MCF 10A (cell line): ENCODE results near the gene HK1. TPM values are rescaled to one million over a fixed set of nuclear protein-coding genes. Genes with fewer than 3 reads are reported as not detected.
"Not testable (repeated sequence)": the region's sequence is repeated elsewhere in the genome, so short reads cannot be mapped to it uniquely, and the experiment has no call there.

Experiments
- BruUV-seq: library from RNA; stranded (reverse); fragments of 400-500 nt; replicated peaks from 2 replicates; lab custom pipeline; 2021; lab: Mats Ljungman, UMichigan
- CTCF ChIA-PET: fragments of 300-600 bp; sonication (Branson Sonifier 250); formaldehyde crosslinking; extraction: SDS; loops from one replicate; lab custom pipeline; 2021; ENCODE audit warnings: antibody characterized with exemption, inconsistent platforms; lab: Yijun Ruan, JAX
- POLR2A ChIA-PET: fragments of 300-600, 350-650 bp; sonication (Branson Sonifier 250); formaldehyde crosslinking; extraction: SDS; loops from one replicate; lab custom pipeline; 2020; ENCODE audit warnings: antibody characterized with exemption, inconsistent platforms; lab: Yijun Ruan, JAX
- DNase-seq: peaks from one replicate; pipeline ENCODE4 v3.0.0-alpha.2; 2018; ENCODE audit not compliant: unreplicated experiment
- H3K27ac Mint-ChIP-seq: one replicate; pipeline ENCODE4 v1.8.0; 2022; ENCODE audit warnings: mild to moderate bottlenecking, low read depth, mixed read lengths; ENCODE audit not compliant: unreplicated experiment
- H3K27me3 Mint-ChIP-seq: one replicate; pipeline ENCODE4 v1.8.0; 2022; ENCODE audit warnings: mixed read lengths; ENCODE audit not compliant: insufficient read depth, unreplicated experiment
- H3K36me3 Mint-ChIP-seq: one replicate; pipeline ENCODE4 v1.8.0; 2022; ENCODE audit warnings: mild to moderate bottlenecking, moderate library complexity, mixed read lengths; ENCODE audit not compliant: insufficient read depth, unreplicated experiment
- H3K4me1 Mint-ChIP-seq: one replicate; pipeline ENCODE4 v1.8.0; 2022; ENCODE audit warnings: mixed read lengths; ENCODE audit not compliant: insufficient read depth, unreplicated experiment
- H3K4me3 Mint-ChIP-seq: one replicate; pipeline ENCODE4 v1.8.0; 2022; ENCODE audit warnings: mild to moderate bottlenecking, moderate library complexity, mixed read lengths; ENCODE audit not compliant: unreplicated experiment
- H3K9me3 Mint-ChIP-seq: one replicate; pipeline ENCODE4 v1.8.0; 2022; ENCODE audit warnings: mixed read lengths; ENCODE audit not compliant: unreplicated experiment
- intact Hi-C: fragments of 100-400 bp; cut with micrococcal nuclease; formaldehyde crosslinking; loops from 2 replicates; pipeline ENCODE4 v1.14.1; 2022
- total RNA-seq: library from RNA; stranded (reverse); gene quantifications from 2 replicates; pipeline ENCODE4 v1.2.3, GENCODE V29; 2022
- TF ChIP-seq, protein P1 (sequence below): fragments of 200-600 bp; IDR thresholded peaks from one replicate; pipeline ENCODE4 v1.8.0; 2022; ENCODE audit warnings: antibody characterized with exemption, mild to moderate bottlenecking; ENCODE audit not compliant: unreplicated experiment

The HK1 gene
- total RNA-seq, 1 experiment from 2014 or later: 134 TPM

DNA sequence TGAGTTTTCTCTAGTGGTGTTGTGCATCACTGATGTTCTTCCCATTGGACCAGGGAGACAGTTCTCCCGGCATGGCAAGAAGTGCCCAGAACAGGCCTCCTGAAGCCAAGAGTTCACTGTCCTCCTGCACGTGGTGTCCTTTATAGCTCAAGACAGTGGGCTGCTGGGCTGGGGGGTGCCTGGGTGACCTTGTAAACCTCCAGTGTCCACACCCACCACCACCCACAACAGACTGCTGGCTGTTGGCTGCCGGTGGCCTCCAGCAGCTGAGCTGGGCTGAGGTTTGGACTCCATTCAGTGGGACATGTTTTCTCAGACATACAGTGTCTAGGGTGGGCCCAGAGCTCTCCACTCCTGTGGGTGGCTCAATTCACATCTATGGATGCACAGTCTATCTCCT lies 42.2 kb downstream of the HK1 start:
- POLR2A ChIA-PET: interaction anchor here (1.4 to 13.3 kb wide), 8 partner anchors 7 to 140 kb away, joined by 4 to 282 read pairs (median 28); partner anchors contain the start of gene SUPV3L1
- Mint-ChIP-seq H3K4me1 (peaks cover 32% of the 10 kb centered on the region), H3K27me3 (no peaks in the 10 kb centered on the region), H3K27ac (no peak overlapping the region), H3K4me3 (peak overlapping the region; percentile 93), H3K9me3 (no peaks in the 10 kb centered on the region), H3K36me3 (peaks cover 12% of the 10 kb centered on the region)
- no peak for DNase-seq
- intact Hi-C loops: no loop called here
- TF ChIP-seq, protein P1, sequence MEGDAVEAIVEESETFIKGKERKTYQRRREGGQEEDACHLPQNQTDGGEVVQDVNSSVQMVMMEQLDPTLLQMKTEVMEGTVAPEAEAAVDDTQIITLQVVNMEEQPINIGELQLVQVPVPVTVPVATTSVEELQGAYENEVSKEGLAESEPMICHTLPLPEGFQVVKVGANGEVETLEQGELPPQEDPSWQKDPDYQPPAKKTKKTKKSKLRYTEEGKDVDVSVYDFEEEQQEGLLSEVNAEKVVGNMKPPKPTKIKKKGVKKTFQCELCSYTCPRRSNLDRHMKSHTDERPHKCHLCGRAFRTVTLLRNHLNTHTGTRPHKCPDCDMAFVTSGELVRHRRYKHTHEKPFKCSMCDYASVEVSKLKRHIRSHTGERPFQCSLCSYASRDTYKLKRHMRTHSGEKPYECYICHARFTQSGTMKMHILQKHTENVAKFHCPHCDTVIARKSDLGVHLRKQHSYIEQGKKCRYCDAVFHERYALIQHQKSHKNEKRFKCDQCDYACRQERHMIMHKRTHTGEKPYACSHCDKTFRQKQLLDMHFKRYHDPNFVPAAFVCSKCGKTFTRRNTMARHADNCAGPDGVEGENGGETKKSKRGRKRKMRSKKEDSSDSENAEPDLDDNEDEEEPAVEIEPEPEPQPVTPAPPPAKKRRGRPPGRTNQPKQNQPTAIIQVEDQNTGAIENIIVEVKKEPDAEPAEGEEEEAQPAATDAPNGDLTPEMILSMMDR: no peak
- CTCF ChIA-PET: interaction anchor here (1.6 kb wide), 1 partner anchor 16 kb away, joined by 6 read pairs; no protein-coding TSS in a partner anchor
- no TSS peak for BruUV-seq

DNA sequence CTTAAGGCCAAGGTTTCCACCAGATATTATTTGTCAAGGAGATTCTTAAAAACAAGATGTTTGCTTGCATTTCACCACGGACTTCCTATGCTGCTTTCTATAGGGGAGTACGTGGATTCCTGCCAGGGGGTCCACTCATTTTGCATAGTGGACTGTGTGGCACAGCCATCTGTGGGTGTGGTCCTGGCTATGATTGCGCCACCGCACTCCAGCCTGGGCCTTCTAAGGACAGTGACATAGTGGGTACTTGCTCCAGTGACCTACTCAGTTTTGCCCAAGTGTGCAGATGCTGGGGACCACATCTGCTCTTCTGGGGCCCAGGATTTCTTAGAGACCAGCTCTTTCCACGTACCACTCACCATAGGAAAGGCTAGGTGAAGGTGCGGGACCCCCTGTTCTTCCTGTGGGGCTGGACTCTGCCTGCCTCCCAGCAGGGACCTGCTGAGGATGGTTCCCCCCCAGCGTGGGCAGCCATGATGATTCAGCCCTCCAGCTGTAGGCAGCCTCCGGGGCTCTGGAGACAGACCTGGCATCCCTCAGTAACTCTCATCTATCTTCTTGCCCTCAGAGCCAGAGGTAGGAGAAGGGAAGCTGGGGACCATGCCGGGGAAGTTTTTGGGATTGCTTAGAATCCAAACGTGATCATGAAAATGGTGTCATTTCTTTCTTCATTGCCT lies 42.9 kb downstream of the HK1 start:
- Mint-ChIP-seq H3K36me3 (peaks cover 14% of the 10 kb centered on the region), H3K9me3 (no peaks in the 10 kb centered on the region), H3K27me3 (no peaks in the 10 kb centered on the region), H3K4me3 (peak overlapping the region; percentile 93), H3K27ac (no peak overlapping the region), H3K4me1 (peaks cover 32% of the 10 kb centered on the region)
- DNase-seq: no peak
- TF ChIP-seq, protein P1: no peak
- intact Hi-C loops: no loop called here
- ChIA-PET CTCF (interaction anchor here (0.5 to 1.6 kb wide), 2 partner anchors 15 to 97 kb away, joined by 3 to 6 read pairs; no protein-coding TSS in a partner anchor), POLR2A (interaction anchor here (0.6 to 13.3 kb wide), 6 partner anchors 12 to 83 kb away, joined by 3 to 282 read pairs (median 25); no protein-coding TSS in a partner anchor)
- no TSS peak for BruUV-seq

DNA sequence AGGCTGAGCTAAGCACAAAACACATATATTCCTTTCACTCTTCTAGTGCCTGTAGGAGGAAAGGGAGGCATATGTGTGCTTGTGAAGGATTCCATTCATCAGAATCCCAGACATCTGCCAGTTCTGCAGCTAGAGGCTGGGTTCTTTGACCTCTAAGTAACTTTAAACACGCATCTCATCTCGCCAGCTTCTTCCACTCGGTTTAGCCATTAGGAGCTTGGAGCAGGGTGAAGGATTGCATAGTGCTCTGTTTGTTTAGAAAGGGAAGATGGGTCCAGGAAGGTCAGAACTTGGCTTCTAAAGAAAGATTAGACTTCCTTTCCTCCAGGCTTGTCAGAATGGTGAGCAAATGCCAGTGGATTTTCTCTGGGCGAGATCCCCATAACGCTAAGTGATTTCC lies 43.6 kb downstream of the HK1 start:
- TF ChIP-seq, protein P1: no peak
- H3K27ac Mint-ChIP-seq: no peak overlapping the region
- H3K4me1 Mint-ChIP-seq: peaks cover 33% of the 10 kb centered on the region
- no peaks in the 10 kb centered on the region for H3K9me3 Mint-ChIP-seq
- peaks cover 14% of the 10 kb centered on the region for H3K36me3 Mint-ChIP-seq
- CTCF ChIA-PET: interaction anchor here (1.6 kb wide), 1 partner anchor 19 kb away, joined by 4 read pairs; no protein-coding TSS in a partner anchor
- no TSS peak for BruUV-seq
- no peak for DNase-seq
- H3K27me3 Mint-ChIP-seq: no peaks in the 10 kb centered on the region
- no peak overlapping the region for H3K4me3 Mint-ChIP-seq
- POLR2A ChIA-PET: interaction anchor here (0.6 to 13.3 kb wide), 5 partner anchors 11 to 83 kb away, joined by 3 to 282 read pairs (median 6); no protein-coding TSS in a partner anchor
- intact Hi-C loops: no loop called here

DNA sequence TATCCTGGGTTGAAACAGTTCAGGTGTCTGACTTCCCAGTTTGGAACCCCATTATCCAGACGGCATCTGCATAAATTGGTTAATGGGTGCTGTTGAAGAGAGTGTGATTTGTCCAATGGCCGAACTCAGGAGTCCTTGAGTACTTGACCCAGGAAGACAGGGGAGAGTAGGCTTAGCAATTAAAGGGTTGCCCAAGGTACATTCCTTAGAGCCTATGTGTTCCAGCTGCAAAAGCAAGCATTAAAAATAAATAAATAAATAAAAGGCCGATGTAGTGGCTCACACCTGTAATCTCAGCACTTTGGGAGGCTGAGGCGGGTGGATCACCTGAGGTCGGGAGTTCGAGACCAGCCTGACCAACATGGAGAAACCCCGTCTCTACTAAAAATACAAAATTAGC lies 44.0 kb downstream of the HK1 start:
- H3K9me3 Mint-ChIP-seq, intact Hi-C loops, BruUV-seq, H3K27me3 Mint-ChIP-seq, H3K27ac Mint-ChIP-seq, H3K4me3 Mint-ChIP-seq, DNase-seq: not testable (repeated sequence)
- Mint-ChIP-seq H3K36me3 (peaks cover 14% of the 10 kb centered on the region), H3K4me1 (peaks cover 33% of the 10 kb centered on the region)
- ChIA-PET CTCF (interaction anchor here (1.6 kb wide), 1 partner anchor 19 kb away, joined by 4 read pairs; no protein-coding TSS in a partner anchor), POLR2A (interaction anchor here (0.7 to 13.3 kb wide), 3 partner anchors 9 to 38 kb away, joined by 3 to 282 read pairs (median 6); no protein-coding TSS in a partner anchor)
